ENCODE data around the gene STK38. TPM values are rescaled to one million over a fixed set of nuclear protein-coding genes. Genes with fewer than 3 reads are reported as not detected.

Gene STK38
- total and polyA plus RNA-seq, 2 donors (not counting 1 experiment from before 2014, with no cell fraction given), result 26.1 to 67.4 TPM

DNA sequence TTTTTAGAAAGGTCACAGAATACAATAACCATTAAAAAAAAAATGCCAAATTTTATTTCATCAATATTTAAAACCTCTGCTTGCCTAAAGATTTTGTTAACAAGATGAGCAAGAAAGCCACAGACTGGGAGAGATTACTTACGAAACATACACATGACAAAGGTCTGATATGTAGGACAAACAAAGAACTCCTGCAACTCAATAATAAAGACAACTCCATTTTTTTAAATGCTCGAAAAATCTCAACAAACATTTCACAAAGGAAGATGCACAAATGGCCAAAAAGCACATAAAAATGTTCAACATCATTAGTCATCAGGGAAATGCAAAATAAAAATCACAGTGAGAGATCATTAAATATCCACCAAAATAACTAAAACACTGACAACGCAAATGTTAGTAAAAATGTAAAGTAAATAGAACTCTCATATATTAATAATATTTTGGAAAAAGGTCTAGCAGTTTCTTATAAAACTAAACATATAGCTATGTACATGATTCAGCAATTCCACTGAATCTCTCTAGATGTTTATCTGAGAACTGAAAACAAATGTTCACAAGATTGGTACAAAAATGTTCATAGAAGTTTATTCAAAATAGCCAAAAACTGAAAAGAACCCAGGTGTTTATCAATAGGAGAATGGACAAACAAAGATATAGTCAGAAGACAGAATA lies 10.3 kb downstream of the STK38 start:
- Histone ChIP-seq H4K20me1 (ENCODE audit: control insufficient read depth, insufficient read depth, low read length, poor library complexity, severe bottlenecking) (peaks cover 30% of the 10 kb centered on the region), H3K4me1 (ENCODE audit: control insufficient read depth in 2 of 2, insufficient read depth in 2 of 2, low read length in 2 of 2) (peaks cover 0 to 3% of the 10 kb centered on the region in 2 donors), H2AFZ (ENCODE audit: insufficient read depth, low read depth, low read length, poor library complexity, severe bottlenecking) (no peak overlapping the region), H3K27ac (ENCODE audit: low read length in 2 of 2) (no peak overlapping the region), H3K79me2 (ENCODE audit: control insufficient read depth, insufficient read depth, low read length) (peaks cover 90% of the 10 kb centered on the region), H3K9me3 (ENCODE audit: control extremely low read depth in 1 of 3, control insufficient read depth in 2 of 3, insufficient read depth in 1 of 3, low read length in 2 of 3) (no peaks in the 10 kb centered on the region), H3K4me2 (replicated peaks; ENCODE audit: low read depth, low read length, poor library complexity, severe bottlenecking) (no peak overlapping the region), H3K4me3 (ENCODE audit: control extremely low read depth in 1 of 5, extremely low read depth in 1 of 5, insufficient read depth in 1 of 5, low read depth in 2 of 5, low read length in 4 of 5) (no peak overlapping the region), H3K36me3 (replicated peaks in 1 of 2; ENCODE audit: control extremely low read depth in 1 of 2, control insufficient read depth in 1 of 2, extremely low read depth in 1 of 2, insufficient read depth in 2 of 2, low read length in 1 of 2) (peaks cover 9 to 73% of the 10 kb centered on the region in 2 experiments), H3K27me3 (replicated peaks in 1 of 4; ENCODE audit: control extremely low read depth in 1 of 4, control insufficient read depth in 3 of 4, insufficient read depth in 4 of 4, low read length in 3 of 4) (no peaks in the 10 kb centered on the region), H3K9ac (ENCODE audit: low read length) (no peak overlapping the region)
- intact Hi-C loops (cut with micrococcal nuclease), result no loop called here
- Mint-ChIP-seq H3K4me1 (peaks cover 33% of the 10 kb centered on the region), H3K27ac (no peak overlapping the region), H3K27me3 (no peaks in the 10 kb centered on the region), H3K9me3 (ENCODE audit: insufficient read depth) (no peaks in the 10 kb centered on the region), H3K4me3 (no peak overlapping the region)
- ChIA-PET POLR2A (no interaction called here), CTCF (no interaction called here)
- WGBS (ENCODE audit: insufficient coverage), result 100% methylated on average over 1 of the region's 3 CpGs
- no peak for TF ChIP-seq EZH2 (IDR thresholded peaks at IDR 0.05; ENCODE audit: borderline replicate concordance, insufficient read depth, low read depth, low read length, poor library complexity, severe bottlenecking)
- TF ChIP-seq, protein P1, sequence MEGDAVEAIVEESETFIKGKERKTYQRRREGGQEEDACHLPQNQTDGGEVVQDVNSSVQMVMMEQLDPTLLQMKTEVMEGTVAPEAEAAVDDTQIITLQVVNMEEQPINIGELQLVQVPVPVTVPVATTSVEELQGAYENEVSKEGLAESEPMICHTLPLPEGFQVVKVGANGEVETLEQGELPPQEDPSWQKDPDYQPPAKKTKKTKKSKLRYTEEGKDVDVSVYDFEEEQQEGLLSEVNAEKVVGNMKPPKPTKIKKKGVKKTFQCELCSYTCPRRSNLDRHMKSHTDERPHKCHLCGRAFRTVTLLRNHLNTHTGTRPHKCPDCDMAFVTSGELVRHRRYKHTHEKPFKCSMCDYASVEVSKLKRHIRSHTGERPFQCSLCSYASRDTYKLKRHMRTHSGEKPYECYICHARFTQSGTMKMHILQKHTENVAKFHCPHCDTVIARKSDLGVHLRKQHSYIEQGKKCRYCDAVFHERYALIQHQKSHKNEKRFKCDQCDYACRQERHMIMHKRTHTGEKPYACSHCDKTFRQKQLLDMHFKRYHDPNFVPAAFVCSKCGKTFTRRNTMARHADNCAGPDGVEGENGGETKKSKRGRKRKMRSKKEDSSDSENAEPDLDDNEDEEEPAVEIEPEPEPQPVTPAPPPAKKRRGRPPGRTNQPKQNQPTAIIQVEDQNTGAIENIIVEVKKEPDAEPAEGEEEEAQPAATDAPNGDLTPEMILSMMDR (IDR thresholded peaks at IDR 0.05), result no peak
- DNase-seq (no peak), ATAC-seq (ENCODE audit: low read depth) (no peak)

- Mint-ChIP-seq H3K4me3 (no peak overlapping the region), H3K27me3 (no peaks in the 10 kb centered on the region), H3K4me1 (peaks cover 27% of the 10 kb centered on the region), H3K27ac (no peak overlapping the region), H3K9me3 (ENCODE audit: insufficient read depth) (no peaks in the 10 kb centered on the region)
- ATAC-seq (ENCODE audit: low read depth), result no peak
- H3K4me2 ChIP-seq (replicated peaks; ENCODE audit: low read depth, low read length, poor library complexity, severe bottlenecking), result no peak overlapping the region
- no peaks in the 10 kb centered on the region for H3K9me3 ChIP-seq (ENCODE audit: control extremely low read depth in 1 of 3, control insufficient read depth in 2 of 3, insufficient read depth in 1 of 3, low read length in 2 of 3)
- POLR2A ChIA-PET, result interaction anchor here (0.7 kb wide), 1 partner anchor 51 kb away, joined by 4 read pairs; no protein-coding TSS in a partner anchor
- H3K27me3 ChIP-seq (replicated peaks in 1 of 4; ENCODE audit: control extremely low read depth in 1 of 4, control insufficient read depth in 3 of 4, insufficient read depth in 4 of 4, low read length in 3 of 4), result no peaks in the 10 kb centered on the region
- H3K9ac ChIP-seq (ENCODE audit: low read length), result no peak overlapping the region
- WGBS (ENCODE audit: insufficient coverage), result no CpG with 5 or more reads among the region's 1 CpG
- TF ChIP-seq EZH2 (IDR thresholded peaks at IDR 0.05; ENCODE audit: borderline replicate concordance, insufficient read depth, low read depth, low read length, poor library complexity, severe bottlenecking), result no peak
- TF ChIP-seq, protein P1 (IDR thresholded peaks at IDR 0.05), result no peak
- H3K36me3 ChIP-seq (replicated peaks in 1 of 2; ENCODE audit: control extremely low read depth in 1 of 2, control insufficient read depth in 1 of 2, extremely low read depth in 1 of 2, insufficient read depth in 2 of 2, low read length in 1 of 2), result peaks cover 6 to 63% of the 10 kb centered on the region in 2 experiments
- H3K79me2 ChIP-seq (ENCODE audit: control insufficient read depth, insufficient read depth, low read length), result peaks cover 77% of the 10 kb centered on the region
- intact Hi-C loops (cut with micrococcal nuclease), result no loop called here
- H3K27ac ChIP-seq (ENCODE audit: low read length in 2 of 2), result no peak overlapping the region
- H2AFZ ChIP-seq (ENCODE audit: insufficient read depth, low read depth, low read length, poor library complexity, severe bottlenecking), result no peak overlapping the region
- CTCF ChIA-PET, result no interaction called here
- DNase-seq, result no peak
- H3K4me1 ChIP-seq (ENCODE audit: control insufficient read depth in 2 of 2, insufficient read depth in 2 of 2, low read length in 2 of 2), result peaks cover 0 to 3% of the 10 kb centered on the region in 2 donors
- H3K4me3 ChIP-seq (ENCODE audit: control extremely low read depth in 1 of 5, extremely low read depth in 1 of 5, insufficient read depth in 1 of 5, low read depth in 2 of 5, low read length in 4 of 5), result no peak overlapping the region
- H4K20me1 ChIP-seq (ENCODE audit: control insufficient read depth, insufficient read depth, low read length, poor library complexity, severe bottlenecking), result peaks cover 39% of the 10 kb centered on the region
Measured at GRCh38 chr6:36533321-36533720, 14.0 kb downstream of the STK38 start.

Measured in B cell (primary cell).